ENCODE measurements around the gene CAMK1G.

- TF ChIP-seq CTCF (IDR thresholded peaks at IDR 0.05) (no peak), ZFX (IDR thresholded peaks at IDR 0.05; ENCODE audit: borderline replicate concordance) (no peak)
These were observed 79.4 kb downstream of the CAMK1G start for GRCh38 chr1:209662879-209663327.
